Subcutaneous adipose tissue (tissue), 4 donors: ENCODE data around the gene SOX13. TPM values are rescaled to one million over a fixed set of nuclear protein-coding genes. Genes with fewer than 3 reads are reported as not detected.

Experiments used
- CTCF ChIP-seq: fragments of 450-650 bp; IDR thresholded peaks from one replicate; pipeline ENCODE4 v1.5.1; 2016; ENCODE audit warnings: low read depth, mild to moderate bottlenecking, control low read depth, antibody characterized with exemption, moderate library complexity
- total RNA-seq, 4 donors: library from RNA; depleted of rRNA; stranded (reverse); fragments of >200 nt; gene quantifications; one replicate each; pipeline ENCODE4 v1.1.0, GENCODE V29; 2016

SOX13 gene
- total RNA-seq, 4 donors from 2014 or later = 12.7 to 79.7 (median 25.3) TPM

- TF ChIP-seq CTCF = no peak
These were observed 94.8 kb downstream of the SOX13 start for GRCh38 chr1:204167730-204168129.

- TF ChIP-seq CTCF = no peak
These were observed 96.9 kb downstream of the SOX13 start for GRCh38 chr1:204169858-204170257.

GRCh38 chr1:204170494-204171155 is 97.7 kb downstream of the SOX13 start:
- no peak for TF ChIP-seq CTCF

GRCh38 chr1:204171751-204172178 is 98.8 kb downstream of the SOX13 start:
- TF ChIP-seq CTCF = no peak

- TF ChIP-seq CTCF = no peak
These were observed 99.6 kb downstream of the SOX13 start for GRCh38 chr1:204172404-204173029.

GRCh38 chr1:204174958-204175357 is 102.0 kb downstream of the SOX13 start:
- TF ChIP-seq CTCF = no peak

GRCh38 chr1:204176049-204176448 is 103.1 kb downstream of the SOX13 start:
- no peak for TF ChIP-seq CTCF
